ENCODE measurements around the gene FRMD8. TPM values are rescaled to one million over a fixed set of nuclear protein-coding genes. Genes with fewer than 3 reads are reported as not detected.

FRMD8 gene
- total and polyA plus RNA-seq, 4 donors: 2.8 to 22.8 (median 15.0) TPM

DNA sequence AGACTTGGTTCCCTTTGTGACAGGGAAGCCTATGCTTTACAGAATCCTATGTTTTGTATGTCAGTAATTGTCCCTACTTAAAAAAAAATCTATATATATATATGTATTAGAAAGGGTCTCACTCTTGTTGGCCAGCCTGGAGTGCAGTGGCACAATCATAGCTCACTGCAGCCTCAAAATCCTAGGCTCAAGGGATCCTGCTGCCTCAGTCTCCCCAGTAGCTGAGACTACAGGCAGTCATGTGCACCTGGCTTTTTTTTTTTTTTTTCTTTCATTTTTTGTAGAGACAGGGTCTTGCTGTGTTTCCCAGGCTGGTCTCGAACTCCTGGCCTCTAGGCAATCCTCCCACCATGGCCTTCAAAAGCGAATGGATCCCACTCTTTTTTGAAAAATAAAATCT is 34.1 kb downstream of the FRMD8 start:
- no peaks in the 10 kb centered on the region for H3K27me3 ChIP-seq (ENCODE audit: control insufficient read depth in 4 of 4, insufficient read depth in 4 of 4, low read length in 3 of 4)
- peak overlapping the region; percentile 98 for H3K9ac ChIP-seq (ENCODE audit: low read depth in 1 of 2, low read length in 2 of 2)
- 34% methylated on average over 2 of the region's 2 CpGs for WGBS
- no peak for DNase-seq (ENCODE audit: low spot score)
- H3K27ac ChIP-seq (ENCODE audit: low read depth in 1 of 2, low read length in 2 of 2): peak overlapping the region; percentile 99 to 100
- peaks cover 11 to 39% (median 22%) of the 10 kb centered on the region in 4 donors for H3K4me1 ChIP-seq (ENCODE audit: control insufficient read depth in 4 of 4, insufficient read depth in 4 of 4, low read length in 3 of 4)
- TF ChIP-seq GABPA (IDR thresholded peaks at IDR 0.05 in 1 of 2, conservative IDR thresholded peaks at IDR 0.05 in 1 of 2): no peak
- TF ChIP-seq, protein P1, sequence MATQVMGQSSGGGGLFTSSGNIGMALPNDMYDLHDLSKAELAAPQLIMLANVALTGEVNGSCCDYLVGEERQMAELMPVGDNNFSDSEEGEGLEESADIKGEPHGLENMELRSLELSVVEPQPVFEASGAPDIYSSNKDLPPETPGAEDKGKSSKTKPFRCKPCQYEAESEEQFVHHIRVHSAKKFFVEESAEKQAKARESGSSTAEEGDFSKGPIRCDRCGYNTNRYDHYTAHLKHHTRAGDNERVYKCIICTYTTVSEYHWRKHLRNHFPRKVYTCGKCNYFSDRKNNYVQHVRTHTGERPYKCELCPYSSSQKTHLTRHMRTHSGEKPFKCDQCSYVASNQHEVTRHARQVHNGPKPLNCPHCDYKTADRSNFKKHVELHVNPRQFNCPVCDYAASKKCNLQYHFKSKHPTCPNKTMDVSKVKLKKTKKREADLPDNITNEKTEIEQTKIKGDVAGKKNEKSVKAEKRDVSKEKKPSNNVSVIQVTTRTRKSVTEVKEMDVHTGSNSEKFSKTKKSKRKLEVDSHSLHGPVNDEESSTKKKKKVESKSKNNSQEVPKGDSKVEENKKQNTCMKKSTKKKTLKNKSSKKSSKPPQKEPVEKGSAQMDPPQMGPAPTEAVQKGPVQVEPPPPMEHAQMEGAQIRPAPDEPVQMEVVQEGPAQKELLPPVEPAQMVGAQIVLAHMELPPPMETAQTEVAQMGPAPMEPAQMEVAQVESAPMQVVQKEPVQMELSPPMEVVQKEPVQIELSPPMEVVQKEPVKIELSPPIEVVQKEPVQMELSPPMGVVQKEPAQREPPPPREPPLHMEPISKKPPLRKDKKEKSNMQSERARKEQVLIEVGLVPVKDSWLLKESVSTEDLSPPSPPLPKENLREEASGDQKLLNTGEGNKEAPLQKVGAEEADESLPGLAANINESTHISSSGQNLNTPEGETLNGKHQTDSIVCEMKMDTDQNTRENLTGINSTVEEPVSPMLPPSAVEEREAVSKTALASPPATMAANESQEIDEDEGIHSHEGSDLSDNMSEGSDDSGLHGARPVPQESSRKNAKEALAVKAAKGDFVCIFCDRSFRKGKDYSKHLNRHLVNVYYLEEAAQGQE (IDR thresholded peaks at IDR 0.05): no peak
- TF ChIP-seq FOXA2 (IDR thresholded peaks at IDR 0.05): no peak
- no peak for TF ChIP-seq HNF4A (conservative IDR thresholded peaks at IDR 0.05)
- no peak for TF ChIP-seq YY1 (IDR thresholded peaks at IDR 0.05)
- no peak for TF ChIP-seq NR2F2 (IDR thresholded peaks at IDR 0.05)
- TF ChIP-seq TAF1 (conservative IDR thresholded peaks at IDR 0.05): no peak
- TF ChIP-seq, protein P2, sequence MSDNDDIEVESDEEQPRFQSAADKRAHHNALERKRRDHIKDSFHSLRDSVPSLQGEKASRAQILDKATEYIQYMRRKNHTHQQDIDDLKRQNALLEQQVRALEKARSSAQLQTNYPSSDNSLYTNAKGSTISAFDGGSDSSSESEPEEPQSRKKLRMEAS (IDR thresholded peaks at IDR 0.05): no peak
- TF ChIP-seq, protein P3, sequence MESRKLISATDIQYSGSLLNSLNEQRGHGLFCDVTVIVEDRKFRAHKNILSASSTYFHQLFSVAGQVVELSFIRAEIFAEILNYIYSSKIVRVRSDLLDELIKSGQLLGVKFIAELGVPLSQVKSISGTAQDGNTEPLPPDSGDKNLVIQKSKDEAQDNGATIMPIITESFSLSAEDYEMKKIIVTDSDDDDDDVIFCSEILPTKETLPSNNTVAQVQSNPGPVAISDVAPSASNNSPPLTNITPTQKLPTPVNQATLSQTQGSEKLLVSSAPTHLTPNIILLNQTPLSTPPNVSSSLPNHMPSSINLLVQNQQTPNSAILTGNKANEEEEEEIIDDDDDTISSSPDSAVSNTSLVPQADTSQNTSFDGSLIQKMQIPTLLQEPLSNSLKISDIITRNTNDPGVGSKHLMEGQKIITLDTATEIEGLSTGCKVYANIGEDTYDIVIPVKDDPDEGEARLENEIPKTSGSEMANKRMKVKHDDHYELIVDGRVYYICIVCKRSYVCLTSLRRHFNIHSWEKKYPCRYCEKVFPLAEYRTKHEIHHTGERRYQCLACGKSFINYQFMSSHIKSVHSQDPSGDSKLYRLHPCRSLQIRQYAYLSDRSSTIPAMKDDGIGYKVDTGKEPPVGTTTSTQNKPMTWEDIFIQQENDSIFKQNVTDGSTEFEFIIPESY (IDR thresholded peaks at IDR 0.05): no peak
- TF ChIP-seq FOXA1 (IDR thresholded peaks at IDR 0.05): no peak
- TF ChIP-seq RXRA (IDR thresholded peaks at IDR 0.05): no peak
- no peak for TF ChIP-seq EGR1 (IDR thresholded peaks at IDR 0.05; ENCODE audit: low read depth in 2 of 2)
- TF ChIP-seq RAD21 (IDR thresholded peaks at IDR 0.05): no peak
- TF ChIP-seq, protein P4, sequence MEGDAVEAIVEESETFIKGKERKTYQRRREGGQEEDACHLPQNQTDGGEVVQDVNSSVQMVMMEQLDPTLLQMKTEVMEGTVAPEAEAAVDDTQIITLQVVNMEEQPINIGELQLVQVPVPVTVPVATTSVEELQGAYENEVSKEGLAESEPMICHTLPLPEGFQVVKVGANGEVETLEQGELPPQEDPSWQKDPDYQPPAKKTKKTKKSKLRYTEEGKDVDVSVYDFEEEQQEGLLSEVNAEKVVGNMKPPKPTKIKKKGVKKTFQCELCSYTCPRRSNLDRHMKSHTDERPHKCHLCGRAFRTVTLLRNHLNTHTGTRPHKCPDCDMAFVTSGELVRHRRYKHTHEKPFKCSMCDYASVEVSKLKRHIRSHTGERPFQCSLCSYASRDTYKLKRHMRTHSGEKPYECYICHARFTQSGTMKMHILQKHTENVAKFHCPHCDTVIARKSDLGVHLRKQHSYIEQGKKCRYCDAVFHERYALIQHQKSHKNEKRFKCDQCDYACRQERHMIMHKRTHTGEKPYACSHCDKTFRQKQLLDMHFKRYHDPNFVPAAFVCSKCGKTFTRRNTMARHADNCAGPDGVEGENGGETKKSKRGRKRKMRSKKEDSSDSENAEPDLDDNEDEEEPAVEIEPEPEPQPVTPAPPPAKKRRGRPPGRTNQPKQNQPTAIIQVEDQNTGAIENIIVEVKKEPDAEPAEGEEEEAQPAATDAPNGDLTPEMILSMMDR (IDR thresholded peaks at IDR 0.05; ENCODE audit: low read depth, low read length, missing input control): no peak
- no peak for TF ChIP-seq SP1 (IDR thresholded peaks at IDR 0.05)
- H3K9me3 ChIP-seq (ENCODE audit: control insufficient read depth in 4 of 4, low read length in 3 of 4): no peaks in the 10 kb centered on the region
- H3K36me3 ChIP-seq (ENCODE audit: control insufficient read depth in 4 of 4, insufficient read depth in 3 of 4, low read depth in 1 of 4, low read length in 3 of 4): peaks cover 0 to 2% (median 0%) of the 10 kb centered on the region in 4 donors
- peak overlapping the region; percentile 0 to 38 (median 22) for H3K4me3 ChIP-seq (ENCODE audit: low read depth in 1 of 3, low read length in 3 of 3)
